Vagina (tissue), 2 donors: ENCODE results near the gene EOLA2.
"Not testable (repeated sequence)": the region's sequence is repeated elsewhere in the genome, so short reads cannot be mapped to it uniquely, and the experiment has no call there.

ENCODE experiments used
- POLR2AphosphoS5 ChIP-seq, 2 donors: sonication (generic); formaldehyde crosslinking; IDR thresholded peaks; one replicate each; pipeline ENCODE4 v1.9.0; 2017; ENCODE audit warnings: antibody characterized with exemption in 2 of 2, mild to moderate bottlenecking in 2 of 2, low read depth in 1 of 2; ENCODE audit not compliant: insufficient read depth in 1 of 2
- TF ChIP-seq, protein P1 (sequence below), 3 experiments: fragments of 450-650 bp in 2 of 3; fragments of 200-600 bp in 1 of 3; sonication (generic) in 1 of 3; IDR thresholded peaks; one replicate each; pipeline ENCODE4 v1.5.1; 2017 to 2019; ENCODE audit warnings: antibody characterized with exemption in 3 of 3, mild to moderate bottlenecking in 2 of 3, moderate library complexity in 2 of 3

DNA sequence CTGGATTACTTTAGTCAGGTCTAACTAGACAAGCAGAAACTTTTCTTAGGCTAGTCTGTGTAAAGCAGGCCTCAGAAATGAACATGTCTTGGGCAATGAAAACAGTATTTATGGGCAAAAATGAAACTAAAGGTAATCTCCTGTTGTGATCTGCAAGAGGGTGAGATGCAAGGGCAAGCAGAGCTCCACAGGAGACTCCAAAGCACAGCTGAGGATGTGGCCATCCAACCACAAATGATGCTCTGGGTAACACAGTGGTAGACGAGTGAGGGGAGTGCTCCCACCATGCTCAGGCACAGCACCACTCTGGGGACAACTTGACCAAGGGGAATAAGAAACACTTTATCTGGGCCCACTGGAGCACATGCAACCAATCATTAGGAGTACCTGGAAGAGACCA lies 9.7 kb downstream of the EOLA2 start:
- TF ChIP-seq, protein P1, sequence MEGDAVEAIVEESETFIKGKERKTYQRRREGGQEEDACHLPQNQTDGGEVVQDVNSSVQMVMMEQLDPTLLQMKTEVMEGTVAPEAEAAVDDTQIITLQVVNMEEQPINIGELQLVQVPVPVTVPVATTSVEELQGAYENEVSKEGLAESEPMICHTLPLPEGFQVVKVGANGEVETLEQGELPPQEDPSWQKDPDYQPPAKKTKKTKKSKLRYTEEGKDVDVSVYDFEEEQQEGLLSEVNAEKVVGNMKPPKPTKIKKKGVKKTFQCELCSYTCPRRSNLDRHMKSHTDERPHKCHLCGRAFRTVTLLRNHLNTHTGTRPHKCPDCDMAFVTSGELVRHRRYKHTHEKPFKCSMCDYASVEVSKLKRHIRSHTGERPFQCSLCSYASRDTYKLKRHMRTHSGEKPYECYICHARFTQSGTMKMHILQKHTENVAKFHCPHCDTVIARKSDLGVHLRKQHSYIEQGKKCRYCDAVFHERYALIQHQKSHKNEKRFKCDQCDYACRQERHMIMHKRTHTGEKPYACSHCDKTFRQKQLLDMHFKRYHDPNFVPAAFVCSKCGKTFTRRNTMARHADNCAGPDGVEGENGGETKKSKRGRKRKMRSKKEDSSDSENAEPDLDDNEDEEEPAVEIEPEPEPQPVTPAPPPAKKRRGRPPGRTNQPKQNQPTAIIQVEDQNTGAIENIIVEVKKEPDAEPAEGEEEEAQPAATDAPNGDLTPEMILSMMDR (IDR thresholded peaks at IDR 0.05) = not testable (repeated sequence)
- TF ChIP-seq POLR2AphosphoS5 (IDR thresholded peaks at IDR 0.05; ENCODE audit: insufficient read depth in 1 of 2, low read depth in 1 of 2) = not testable (repeated sequence)
